Liver (tissue), 9 donors: ENCODE results near the gene SELENOP. TPM values are rescaled to one million over a fixed set of nuclear protein-coding genes. Genes with fewer than 3 reads are reported as not detected.
A peak's percentile ranks its signal among the peaks of the same experiment; 100 is the strongest.

Source experiments
- DNase-seq: peaks from one replicate; pipeline ENCODE4 v3.0.0-alpha.2; 2017; ENCODE audit warnings: low spot score
- H3K27ac ChIP-seq, 2 donors: one replicate each; pipeline ENCODE4 v1.7.0; 2013; ENCODE audit warnings: inconsistent platforms in 2 of 2, low read length in 2 of 2, control low read depth in 1 of 2, low read depth in 1 of 2, mild to moderate bottlenecking in 1 of 2
- H3K27me3 ChIP-seq, 4 donors: one replicate each; pipeline versions ENCODE4 v1.6.1 to v1.7.0; 2013; ENCODE audit warnings: low read length in 3 of 4, inconsistent platforms in 1 of 4, mild to moderate bottlenecking in 1 of 4, moderate library complexity in 1 of 4; ENCODE audit not compliant: control insufficient read depth in 4 of 4, insufficient read depth in 4 of 4
- H3K36me3 ChIP-seq, 4 donors: one replicate each; pipeline versions ENCODE4 v1.6.1 to v1.7.0; 2013; ENCODE audit warnings: low read length in 3 of 4, mild to moderate bottlenecking in 3 of 4, low read depth in 1 of 4, moderate library complexity in 1 of 4; ENCODE audit not compliant: control insufficient read depth in 4 of 4, insufficient read depth in 3 of 4
- H3K4me1 ChIP-seq, 4 donors: one replicate each; pipeline versions ENCODE4 v1.6.1 to v1.7.0; 2013; ENCODE audit warnings: low read length in 3 of 4, mild to moderate bottlenecking in 3 of 4, moderate library complexity in 1 of 4; ENCODE audit not compliant: control insufficient read depth in 4 of 4, insufficient read depth in 4 of 4
- H3K4me3 ChIP-seq, 3 donors: one replicate each; pipeline versions ENCODE4 v1.6.1 to v1.7.0; 2013; ENCODE audit warnings: low read length in 3 of 3, control low read depth in 1 of 3, low read depth in 1 of 3, mild to moderate bottlenecking in 1 of 3
- H3K9ac ChIP-seq, 2 donors: one replicate each; pipeline ENCODE4 v1.7.0; 2013; ENCODE audit warnings: low read length in 2 of 2, mild to moderate bottlenecking in 2 of 2, moderate library complexity in 2 of 2, control low read depth in 1 of 2, low read depth in 1 of 2
- H3K9me3 ChIP-seq, 4 donors: one replicate each; pipeline versions ENCODE4 v1.6.1 to v1.7.0; 2013; ENCODE audit warnings: low read length in 3 of 4; ENCODE audit not compliant: control insufficient read depth in 4 of 4
- EGR1 ChIP-seq, 2 donors: IDR thresholded peaks; 2 replicates each; pipeline ENCODE4 v1.6.1; 2016 to 2018; ENCODE audit warnings: antibody characterized with exemption in 2 of 2, low read depth in 2 of 2
- FOXA1 ChIP-seq: IDR thresholded peaks from 2 replicates; pipeline ENCODE4 v1.6.1; 2016; ENCODE audit warnings: antibody characterized with exemption
- FOXA2 ChIP-seq: IDR thresholded peaks from 2 replicates; pipeline ENCODE4 v1.6.1; 2016; ENCODE audit warnings: antibody characterized with exemption
- GABPA ChIP-seq, 2 donors: IDR thresholded peaks in 1 of 2; conservative IDR thresholded peaks in 1 of 2; 2 replicates each; pipeline ENCODE4 v1.6.1; 2016; ENCODE audit warnings: antibody characterized with exemption in 2 of 2, mild to moderate bottlenecking in 1 of 2, moderate library complexity in 1 of 2
- HNF4A ChIP-seq, 2 donors: conservative IDR thresholded peaks; 2 replicates each; pipeline ENCODE4 v1.6.1; 2016; ENCODE audit warnings: antibody characterized with exemption in 2 of 2, mild to moderate bottlenecking in 2 of 2
- HNF4G ChIP-seq: IDR thresholded peaks from 2 replicates; pipeline ENCODE4 v1.6.1; 2016; ENCODE audit warnings: antibody characterized with exemption
- JUND ChIP-seq, 2 donors: IDR thresholded peaks; 2 replicates each; pipeline ENCODE4 v1.6.1; 2016; ENCODE audit warnings: antibody characterized with exemption in 2 of 2
- NR2F2 ChIP-seq: IDR thresholded peaks from 2 replicates; pipeline ENCODE4 v1.6.1; 2016; ENCODE audit warnings: antibody characterized with exemption
- RAD21 ChIP-seq, 2 donors: IDR thresholded peaks; 2 replicates each; pipeline ENCODE4 v1.6.1; 2016; ENCODE audit warnings: antibody characterized with exemption in 2 of 2, mild to moderate bottlenecking in 2 of 2
- RXRA ChIP-seq, 2 donors: IDR thresholded peaks; 2 replicates each; pipeline ENCODE4 v1.6.1; 2017 to 2018; ENCODE audit warnings: antibody characterized with exemption in 2 of 2, mild to moderate bottlenecking in 1 of 2
- SP1 ChIP-seq: IDR thresholded peaks from 2 replicates; pipeline ENCODE4 v1.6.1; 2018; ENCODE audit warnings: antibody characterized with exemption, mild to moderate bottlenecking
- TAF1 ChIP-seq: conservative IDR thresholded peaks from 2 replicates; pipeline ENCODE4 v1.6.1; 2016; ENCODE audit warnings: antibody characterized with exemption, mild to moderate bottlenecking
- YY1 ChIP-seq: IDR thresholded peaks from 2 replicates; pipeline ENCODE4 v1.6.1; 2016; ENCODE audit warnings: antibody characterized with exemption, mild to moderate bottlenecking
- WGBS: extraction: QIAGEN DNeasy Blood & Tissue Kit; methylation state at CpG from one replicate; pipeline ENCODE4 v1.1.7; 2013; 5-methylcytosine and 5-hydroxymethylcytosine counted together
- polyA plus RNA-seq, 2 donors: library from polyadenylated mRNA; stranded (reverse) in 1 of 2; unstranded in 1 of 2; fragments of 200-250 nt in 1 of 2; fragments of >200 nt in 1 of 2; fragmentation: Nextera tagmentation in 1 of 2; extraction: Ambion mirVana in 1 of 2; gene quantifications; one replicate each; pipeline versions ENCODE4 v1.2.1 to v1.2.3, GENCODE V29; 2013 to 2015
- total RNA-seq, 2 donors: library from RNA; depleted of rRNA; stranded (reverse); fragments of >200 nt; gene quantifications; one replicate each; pipeline ENCODE4 v1.2.3, GENCODE V29; 2014
- TF ChIP-seq, protein P1 (sequence below): IDR thresholded peaks from 2 replicates; pipeline ENCODE4 v1.6.1; 2016; ENCODE audit warnings: antibody characterized with exemption, mild to moderate bottlenecking
- TF ChIP-seq, protein P2 (sequence below): IDR thresholded peaks from 2 replicates; pipeline ENCODE4 v1.6.1; 2016; ENCODE audit warnings: antibody characterized with exemption
- TF ChIP-seq, protein P3 (sequence below): IDR thresholded peaks from 2 replicates; pipeline ENCODE4 v1.6.1; 2016; ENCODE audit warnings: antibody characterized with exemption
- TF ChIP-seq, protein P4 (sequence below): fragments of 150-350 bp; IDR thresholded peaks from 2 replicates; pipeline ENCODE4 v1.5.1; 2017; ENCODE audit warnings: improper control_type of control experiment, low read depth, low read length; ENCODE audit not compliant: missing input control
- TF ChIP-seq, protein P5 (sequence below): IDR thresholded peaks from 2 replicates; pipeline ENCODE4 v1.6.1; 2016; ENCODE audit warnings: antibody characterized with exemption
- donor health status: healthy.
- donor health status: healthy.
- donor health status: healthy.
- donor health status: healthy.
- donor health status: healthy.

SELENOP gene, protein sequence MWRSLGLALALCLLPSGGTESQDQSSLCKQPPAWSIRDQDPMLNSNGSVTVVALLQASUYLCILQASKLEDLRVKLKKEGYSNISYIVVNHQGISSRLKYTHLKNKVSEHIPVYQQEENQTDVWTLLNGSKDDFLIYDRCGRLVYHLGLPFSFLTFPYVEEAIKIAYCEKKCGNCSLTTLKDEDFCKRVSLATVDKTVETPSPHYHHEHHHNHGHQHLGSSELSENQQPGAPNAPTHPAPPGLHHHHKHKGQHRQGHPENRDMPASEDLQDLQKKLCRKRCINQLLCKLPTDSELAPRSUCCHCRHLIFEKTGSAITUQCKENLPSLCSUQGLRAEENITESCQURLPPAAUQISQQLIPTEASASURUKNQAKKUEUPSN
- total RNA-seq (1,000 to 10,000 TPM in 1 of 2 donors, 100 to 1,000 TPM in 1; 944 to 1,776 TPM), polyA plus RNA-seq (1,000 to 10,000 TPM in 1 of 2 donors, 100 to 1,000 TPM in 1; 880 to 1,788 TPM)

DNA sequence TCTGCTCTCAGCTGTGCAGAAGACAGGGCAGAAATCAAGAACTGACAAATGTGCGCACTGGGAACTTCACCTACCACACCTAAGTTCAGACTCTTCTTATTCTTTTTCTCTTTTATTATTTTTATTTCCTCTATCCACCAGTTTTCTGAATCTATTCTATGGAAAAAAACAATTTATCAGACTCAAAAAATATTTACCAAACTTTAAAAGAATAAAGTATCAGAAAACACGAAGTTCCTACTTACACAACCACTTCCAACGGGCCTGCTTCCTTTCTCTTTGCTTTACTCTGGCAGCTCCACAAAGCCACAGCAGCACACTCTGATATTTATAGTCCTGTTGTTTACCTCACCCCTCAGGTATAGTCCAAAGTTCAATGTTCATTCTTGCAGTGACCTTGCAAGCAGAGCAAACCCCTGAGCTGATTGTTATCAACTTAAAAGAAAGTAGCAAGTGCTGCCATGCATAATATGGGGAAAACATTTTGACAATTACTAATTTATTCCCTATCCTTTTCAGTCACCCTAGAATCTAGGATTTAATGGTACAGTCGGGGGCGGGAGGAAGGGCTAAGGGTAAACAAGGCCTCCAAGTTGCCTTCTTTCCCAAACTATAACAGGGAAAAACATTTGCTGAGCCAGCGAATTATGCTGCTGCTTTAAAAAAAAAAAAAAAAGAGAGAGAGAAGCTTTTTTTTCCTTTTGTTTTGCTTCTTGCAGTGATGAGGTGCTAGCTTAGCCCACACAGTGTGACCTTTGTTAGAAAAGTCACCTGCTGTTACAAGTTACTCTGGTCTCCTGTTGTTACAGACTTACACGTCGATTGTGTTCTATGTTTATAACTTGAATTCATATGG lies at the start of gene SELENOP:
TSS of gene SELENOP (minus strand) at position 302 of the 856 bp plus-strand sequence. CDS start 3,539 bp downstream, outside the sequence.
- H3K27ac ChIP-seq = peak within 1 kb of the TSS; percentile 70 to 82
- DNase-seq = peak; percentile 70
- H3K4me3 ChIP-seq = peak within 1 kb of the TSS; percentile 76 to 84 (median 82)
- peaks cover 4 to 40% (median 27%) of the 10 kb centered on the region in 4 donors for H3K4me1 ChIP-seq
- H3K9ac ChIP-seq = peak within 1 kb of the TSS; percentile 90 to 98
- no peaks in the 10 kb centered on the region for H3K9me3 ChIP-seq
- H3K27me3 ChIP-seq = no peaks in the 10 kb centered on the region
- TF ChIP-seq HNF4A (conservative IDR thresholded peaks at IDR 0.05) (peak; percentile 99), NR2F2 (peak; percentile 88), YY1 (peak; percentile 60), RAD21 (IDR thresholded peaks at IDR 0.05) (peak; percentile 2 to 56), EGR1 (IDR thresholded peaks at IDR 0.05; ENCODE audit: low read depth in 2 of 2) (peak in 1 of 2 donors; percentile 52), HNF4G (peak; percentile 98), SP1 (peak; percentile 98), GABPA (IDR thresholded peaks at IDR 0.05 in 1 of 2, conservative IDR thresholded peaks at IDR 0.05 in 1 of 2) (peak in 1 of 2 donors; percentile 11), FOXA1 (peak; percentile 71), TAF1 (peak; percentile 100), JUND (IDR thresholded peaks at IDR 0.05) (peak; percentile 82 to 86), FOXA2 (peak; percentile 86), RXRA (IDR thresholded peaks at IDR 0.05) (peak; percentile 86 to 90)
- TF ChIP-seq, protein P1, sequence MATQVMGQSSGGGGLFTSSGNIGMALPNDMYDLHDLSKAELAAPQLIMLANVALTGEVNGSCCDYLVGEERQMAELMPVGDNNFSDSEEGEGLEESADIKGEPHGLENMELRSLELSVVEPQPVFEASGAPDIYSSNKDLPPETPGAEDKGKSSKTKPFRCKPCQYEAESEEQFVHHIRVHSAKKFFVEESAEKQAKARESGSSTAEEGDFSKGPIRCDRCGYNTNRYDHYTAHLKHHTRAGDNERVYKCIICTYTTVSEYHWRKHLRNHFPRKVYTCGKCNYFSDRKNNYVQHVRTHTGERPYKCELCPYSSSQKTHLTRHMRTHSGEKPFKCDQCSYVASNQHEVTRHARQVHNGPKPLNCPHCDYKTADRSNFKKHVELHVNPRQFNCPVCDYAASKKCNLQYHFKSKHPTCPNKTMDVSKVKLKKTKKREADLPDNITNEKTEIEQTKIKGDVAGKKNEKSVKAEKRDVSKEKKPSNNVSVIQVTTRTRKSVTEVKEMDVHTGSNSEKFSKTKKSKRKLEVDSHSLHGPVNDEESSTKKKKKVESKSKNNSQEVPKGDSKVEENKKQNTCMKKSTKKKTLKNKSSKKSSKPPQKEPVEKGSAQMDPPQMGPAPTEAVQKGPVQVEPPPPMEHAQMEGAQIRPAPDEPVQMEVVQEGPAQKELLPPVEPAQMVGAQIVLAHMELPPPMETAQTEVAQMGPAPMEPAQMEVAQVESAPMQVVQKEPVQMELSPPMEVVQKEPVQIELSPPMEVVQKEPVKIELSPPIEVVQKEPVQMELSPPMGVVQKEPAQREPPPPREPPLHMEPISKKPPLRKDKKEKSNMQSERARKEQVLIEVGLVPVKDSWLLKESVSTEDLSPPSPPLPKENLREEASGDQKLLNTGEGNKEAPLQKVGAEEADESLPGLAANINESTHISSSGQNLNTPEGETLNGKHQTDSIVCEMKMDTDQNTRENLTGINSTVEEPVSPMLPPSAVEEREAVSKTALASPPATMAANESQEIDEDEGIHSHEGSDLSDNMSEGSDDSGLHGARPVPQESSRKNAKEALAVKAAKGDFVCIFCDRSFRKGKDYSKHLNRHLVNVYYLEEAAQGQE = peak; percentile 96
- TF ChIP-seq, protein P2, sequence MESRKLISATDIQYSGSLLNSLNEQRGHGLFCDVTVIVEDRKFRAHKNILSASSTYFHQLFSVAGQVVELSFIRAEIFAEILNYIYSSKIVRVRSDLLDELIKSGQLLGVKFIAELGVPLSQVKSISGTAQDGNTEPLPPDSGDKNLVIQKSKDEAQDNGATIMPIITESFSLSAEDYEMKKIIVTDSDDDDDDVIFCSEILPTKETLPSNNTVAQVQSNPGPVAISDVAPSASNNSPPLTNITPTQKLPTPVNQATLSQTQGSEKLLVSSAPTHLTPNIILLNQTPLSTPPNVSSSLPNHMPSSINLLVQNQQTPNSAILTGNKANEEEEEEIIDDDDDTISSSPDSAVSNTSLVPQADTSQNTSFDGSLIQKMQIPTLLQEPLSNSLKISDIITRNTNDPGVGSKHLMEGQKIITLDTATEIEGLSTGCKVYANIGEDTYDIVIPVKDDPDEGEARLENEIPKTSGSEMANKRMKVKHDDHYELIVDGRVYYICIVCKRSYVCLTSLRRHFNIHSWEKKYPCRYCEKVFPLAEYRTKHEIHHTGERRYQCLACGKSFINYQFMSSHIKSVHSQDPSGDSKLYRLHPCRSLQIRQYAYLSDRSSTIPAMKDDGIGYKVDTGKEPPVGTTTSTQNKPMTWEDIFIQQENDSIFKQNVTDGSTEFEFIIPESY = peak; percentile 52
- TF ChIP-seq, protein P3, sequence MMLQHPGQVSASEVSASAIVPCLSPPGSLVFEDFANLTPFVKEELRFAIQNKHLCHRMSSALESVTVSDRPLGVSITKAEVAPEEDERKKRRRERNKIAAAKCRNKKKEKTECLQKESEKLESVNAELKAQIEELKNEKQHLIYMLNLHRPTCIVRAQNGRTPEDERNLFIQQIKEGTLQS = peak; percentile 70
- TF ChIP-seq, protein P4, sequence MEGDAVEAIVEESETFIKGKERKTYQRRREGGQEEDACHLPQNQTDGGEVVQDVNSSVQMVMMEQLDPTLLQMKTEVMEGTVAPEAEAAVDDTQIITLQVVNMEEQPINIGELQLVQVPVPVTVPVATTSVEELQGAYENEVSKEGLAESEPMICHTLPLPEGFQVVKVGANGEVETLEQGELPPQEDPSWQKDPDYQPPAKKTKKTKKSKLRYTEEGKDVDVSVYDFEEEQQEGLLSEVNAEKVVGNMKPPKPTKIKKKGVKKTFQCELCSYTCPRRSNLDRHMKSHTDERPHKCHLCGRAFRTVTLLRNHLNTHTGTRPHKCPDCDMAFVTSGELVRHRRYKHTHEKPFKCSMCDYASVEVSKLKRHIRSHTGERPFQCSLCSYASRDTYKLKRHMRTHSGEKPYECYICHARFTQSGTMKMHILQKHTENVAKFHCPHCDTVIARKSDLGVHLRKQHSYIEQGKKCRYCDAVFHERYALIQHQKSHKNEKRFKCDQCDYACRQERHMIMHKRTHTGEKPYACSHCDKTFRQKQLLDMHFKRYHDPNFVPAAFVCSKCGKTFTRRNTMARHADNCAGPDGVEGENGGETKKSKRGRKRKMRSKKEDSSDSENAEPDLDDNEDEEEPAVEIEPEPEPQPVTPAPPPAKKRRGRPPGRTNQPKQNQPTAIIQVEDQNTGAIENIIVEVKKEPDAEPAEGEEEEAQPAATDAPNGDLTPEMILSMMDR = no peak
- TF ChIP-seq, protein P5, sequence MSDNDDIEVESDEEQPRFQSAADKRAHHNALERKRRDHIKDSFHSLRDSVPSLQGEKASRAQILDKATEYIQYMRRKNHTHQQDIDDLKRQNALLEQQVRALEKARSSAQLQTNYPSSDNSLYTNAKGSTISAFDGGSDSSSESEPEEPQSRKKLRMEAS = peak; percentile 69
- WGBS = 7% methylated on average over 8 of the region's 8 CpGs
- H3K36me3 ChIP-seq = peaks cover 0 to 9% (median 5%) of the 10 kb centered on the region in 4 donors
